ENCODE data around the gene TIMP1. TPM values are rescaled to one million over a fixed set of nuclear protein-coding genes. Genes with fewer than 3 reads are reported as not detected.

The TIMP1 gene
- total RNA-seq, 1 donor from 2014 or later = 21.6 TPM

DNA sequence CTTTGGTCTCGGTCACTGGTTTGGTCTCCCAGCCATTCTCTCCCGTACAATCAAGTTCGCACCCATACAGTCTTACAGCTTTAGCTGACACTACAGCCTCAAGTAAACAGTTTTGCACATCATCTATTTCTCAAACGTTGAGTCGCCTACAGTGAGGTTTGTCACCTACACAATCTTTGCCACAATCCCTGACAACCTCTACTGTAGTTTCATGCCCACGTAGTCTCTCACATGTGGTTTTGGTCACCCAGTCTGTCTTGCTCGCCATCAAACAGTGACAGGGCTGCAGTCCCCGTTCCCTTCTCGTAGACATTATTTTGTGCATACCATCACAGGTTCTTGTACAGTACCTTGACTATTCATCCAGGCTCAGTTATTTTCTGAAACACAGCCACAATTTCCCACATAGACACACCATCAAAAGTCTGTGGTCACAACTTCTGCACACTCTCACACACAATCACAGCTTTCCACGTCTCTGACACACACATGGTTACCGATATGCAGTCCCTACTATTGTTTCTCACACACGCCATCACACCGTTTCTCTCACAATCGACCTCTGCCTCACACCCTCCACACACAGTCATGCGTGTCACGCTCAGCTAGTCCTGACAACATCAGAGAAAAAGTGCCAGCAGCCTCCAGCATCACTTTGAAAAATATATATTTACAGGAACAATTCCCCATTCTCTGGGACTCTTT, 52.8 kb downstream of the TIMP1 start:
- no peaks in the 10 kb centered on the region for H3K9me3 ChIP-seq (ENCODE audit: low read depth)
- no peak overlapping the region for H3K27ac ChIP-seq
- no peaks in the 10 kb centered on the region for H3K36me3 ChIP-seq
- H3K9ac ChIP-seq = no peak overlapping the region
- H3K27me3 Mint-ChIP-seq (ENCODE audit: insufficient read depth, low read depth) = no peaks in the 10 kb centered on the region
- peaks cover 4% of the 10 kb centered on the region for H3K4me1 ChIP-seq
- no peak overlapping the region for H3K4me3 Mint-ChIP-seq
- H3K4me1 Mint-ChIP-seq = no peaks in the 10 kb centered on the region
- no peaks in the 10 kb centered on the region for H3K79me2 ChIP-seq (ENCODE audit: low read depth)
- peaks cover 21% of the 10 kb centered on the region for H3K9me3 Mint-ChIP-seq
- H3K4me2 ChIP-seq = no peak overlapping the region
- no peak overlapping the region for H3K27ac Mint-ChIP-seq
- peaks cover 18% of the 10 kb centered on the region for H3K36me3 Mint-ChIP-seq
- H3K27me3 ChIP-seq = no peaks in the 10 kb centered on the region
- TF ChIP-seq CTCF (IDR thresholded peaks at IDR 0.05) (no peak), EZH2 (IDR thresholded peaks at IDR 0.05) (no peak), EZH2phosphoT487 (IDR thresholded peaks at IDR 0.05) (no peak)
- H3F3A ChIP-seq (ENCODE audit: low read depth) = no peaks in the 10 kb centered on the region
- no peak overlapping the region for H3K4me3 ChIP-seq
- no peak overlapping the region for H2AFZ ChIP-seq (replicated peaks)
- DNase-seq (ENCODE audit: low spot score) = no peak
- H4K20me1 ChIP-seq (ENCODE audit: low read depth) = no peaks in the 10 kb centered on the region

Small RNAs within 50 kb of the gene (microRNA-seq; reads per million reads assigned to microRNA genes)
- gene MIR4769 = not detected

Small RNAs within 50 kb of the gene (small RNA-seq; reads per million reads assigned to genes)
- gene MIR4769 = not detected

Other genes starting within 250 kb of the TIMP1 start
- gene ZNF157, start 211.9 kb upstream of the TIMP1 start, total RNA-seq (ENCODE audit: low replicate concordance) = 0.47 and 1.4 TPM in 2 replicates
- 5.1 and 6.5 TPM in 2 replicates for gene ZNF41, start 99.2 kb upstream of the TIMP1 start, total RNA-seq (ENCODE audit: low replicate concordance)
- gene ARAF, start 21.2 kb upstream of the TIMP1 start, total RNA-seq (ENCODE audit: low replicate concordance) = 17.4 and 31.3 TPM in 2 replicates
- 0.53 TPM in 1 of 2 replicates, not detected in the other for gene SYN1, start 37.4 kb downstream of the TIMP1 start, total RNA-seq (ENCODE audit: low replicate concordance)
- gene CFP, start 47.5 kb downstream of the TIMP1 start, total RNA-seq (ENCODE audit: low replicate concordance) = 0.06 and 0.40 TPM in 2 replicates
- gene ELK1, start 68.1 kb downstream of the TIMP1 start, total RNA-seq (ENCODE audit: low replicate concordance) = 16.6 and 28.9 TPM in 2 replicates
- 88.5 and 91.9 TPM in 2 replicates for gene UXT, start 76.7 kb downstream of the TIMP1 start, total RNA-seq (ENCODE audit: low replicate concordance)

Data from neural progenitor cell (in vitro differentiated cells).